ENCODE measurements around the gene ADISSP. TPM values are rescaled to one million over a fixed set of nuclear protein-coding genes. Genes with fewer than 3 reads are reported as not detected.

Gene ADISSP
- polyA plus RNA-seq, 2 donors, result 18.0 to 33.2 TPM

GRCh38 chr20:3744806-3745685 lies 22.5 kb downstream of the ADISSP start:
- H3K4me3 ChIP-seq (ENCODE audit: low read depth in 1 of 2, low read length in 2 of 2), result peak overlapping the region in 1 of 2 donors; percentile 3
- no peaks in the 10 kb centered on the region for H3K9me3 ChIP-seq (ENCODE audit: control insufficient read depth in 2 of 2, insufficient read depth in 1 of 2, low read depth in 1 of 2, low read length in 1 of 2)
- H3K36me3 ChIP-seq (ENCODE audit: control insufficient read depth in 2 of 2, insufficient read depth in 2 of 2, low read length in 1 of 2), result no peaks in the 10 kb centered on the region
- H3K27me3 ChIP-seq (ENCODE audit: control insufficient read depth in 1 of 2, insufficient read depth in 2 of 2, low read length in 2 of 2), result no peaks in the 10 kb centered on the region
- whole genome bisulfite sequencing, 2 donors, result 29 to 40% methylated on average over 45 of the region's 45 CpGs
- peaks cover under 1 to 10% of the 10 kb centered on the region in 2 donors for H3K4me1 ChIP-seq (ENCODE audit: control insufficient read depth in 2 of 2, insufficient read depth in 2 of 2, low read length in 1 of 2)
- no peak overlapping the region for H3K27ac ChIP-seq (ENCODE audit: low read depth in 2 of 2, low read length in 1 of 2)

- H3K27me3 ChIP-seq (ENCODE audit: control insufficient read depth in 1 of 2, insufficient read depth in 2 of 2, low read length in 2 of 2), result no peaks in the 10 kb centered on the region
- H3K4me3 ChIP-seq (ENCODE audit: low read depth in 1 of 2, low read length in 2 of 2), result no peak overlapping the region
- no peaks in the 10 kb centered on the region for H3K36me3 ChIP-seq (ENCODE audit: control insufficient read depth in 2 of 2, insufficient read depth in 2 of 2, low read length in 1 of 2)
- WGBS, 2 donors, result 87 to 88% methylated on average over 1 of the region's 1 CpG
- H3K27ac ChIP-seq (ENCODE audit: low read depth in 2 of 2, low read length in 1 of 2), result no peak overlapping the region
- H3K9me3 ChIP-seq (ENCODE audit: control insufficient read depth in 2 of 2, insufficient read depth in 1 of 2, low read depth in 1 of 2, low read length in 1 of 2), result no peaks in the 10 kb centered on the region
- H3K4me1 ChIP-seq (ENCODE audit: control insufficient read depth in 2 of 2, insufficient read depth in 2 of 2, low read length in 1 of 2), result peaks cover 0 to 4% of the 10 kb centered on the region in 2 donors
Observed at GRCh38 chr20:3744037-3744436, 23.5 kb downstream of the ADISSP start.

- Histone ChIP-seq H3K27me3 (ENCODE audit: control insufficient read depth in 1 of 2, insufficient read depth in 2 of 2, low read length in 2 of 2) (no peaks in the 10 kb centered on the region), H3K9me3 (ENCODE audit: control insufficient read depth in 2 of 2, insufficient read depth in 1 of 2, low read depth in 1 of 2, low read length in 1 of 2) (no peaks in the 10 kb centered on the region), H3K4me3 (ENCODE audit: low read depth in 1 of 2, low read length in 2 of 2) (no peak overlapping the region), H3K27ac (ENCODE audit: low read depth in 2 of 2, low read length in 1 of 2) (no peak overlapping the region), H3K4me1 (ENCODE audit: control insufficient read depth in 2 of 2, insufficient read depth in 2 of 2, low read length in 1 of 2) (peaks cover 0 to 6% of the 10 kb centered on the region in 2 donors), H3K36me3 (ENCODE audit: control insufficient read depth in 2 of 2, insufficient read depth in 2 of 2, low read length in 1 of 2) (no peaks in the 10 kb centered on the region)
- 71 to 90% methylated on average over 2 of the region's 2 CpGs for WGBS, 2 donors
Observed at GRCh38 chr20:3743251-3743650, 24.3 kb downstream of the ADISSP start.

GRCh38 chr20:3741836-3742458 lies 25.6 kb downstream of the ADISSP start:
- Histone ChIP-seq H3K9me3 (ENCODE audit: control insufficient read depth in 2 of 2, insufficient read depth in 1 of 2, low read depth in 1 of 2, low read length in 1 of 2) (no peaks in the 10 kb centered on the region), H3K36me3 (ENCODE audit: control insufficient read depth in 2 of 2, insufficient read depth in 2 of 2, low read length in 1 of 2) (no peaks in the 10 kb centered on the region), H3K27ac (ENCODE audit: low read depth in 2 of 2, low read length in 1 of 2) (no peak overlapping the region), H3K4me3 (ENCODE audit: low read depth in 1 of 2, low read length in 2 of 2) (no peak overlapping the region), H3K27me3 (ENCODE audit: control insufficient read depth in 1 of 2, insufficient read depth in 2 of 2, low read length in 2 of 2) (no peaks in the 10 kb centered on the region), H3K4me1 (ENCODE audit: control insufficient read depth in 2 of 2, insufficient read depth in 2 of 2, low read length in 1 of 2) (peaks cover 0 to 6% of the 10 kb centered on the region in 2 donors)
- WGBS, 2 donors, result 69 to 72% methylated on average over 7 of the region's 7 CpGs

- H3K9me3 ChIP-seq (ENCODE audit: control insufficient read depth in 2 of 2, insufficient read depth in 1 of 2, low read depth in 1 of 2, low read length in 1 of 2), result no peaks in the 10 kb centered on the region
- H3K4me1 ChIP-seq (ENCODE audit: control insufficient read depth in 2 of 2, insufficient read depth in 2 of 2, low read length in 1 of 2), result peaks cover 0 to 6% of the 10 kb centered on the region in 2 donors
- H3K27ac ChIP-seq (ENCODE audit: low read depth in 2 of 2, low read length in 1 of 2), result no peak overlapping the region
- H3K36me3 ChIP-seq (ENCODE audit: control insufficient read depth in 2 of 2, insufficient read depth in 2 of 2, low read length in 1 of 2), result no peaks in the 10 kb centered on the region
- H3K27me3 ChIP-seq (ENCODE audit: control insufficient read depth in 1 of 2, insufficient read depth in 2 of 2, low read length in 2 of 2), result no peaks in the 10 kb centered on the region
- 93% methylated on average over 15 of the region's 15 CpGs for WGBS, 2 donors
- H3K4me3 ChIP-seq (ENCODE audit: low read depth in 1 of 2, low read length in 2 of 2), result no peak overlapping the region
Observed at GRCh38 chr20:3740615-3741301, 26.8 kb downstream of the ADISSP start.

- 75 to 79% methylated on average over 6 to 7 of the region's 7 CpGs for WGBS, 2 donors
- no peaks in the 10 kb centered on the region for H3K36me3 ChIP-seq (ENCODE audit: control insufficient read depth in 2 of 2, insufficient read depth in 2 of 2, low read length in 1 of 2)
- H3K27ac ChIP-seq (ENCODE audit: low read depth in 2 of 2, low read length in 1 of 2), result peak overlapping the region in 1 of 2 donors; percentile 4
- peaks cover 0 to 6% of the 10 kb centered on the region in 2 donors for H3K4me1 ChIP-seq (ENCODE audit: control insufficient read depth in 2 of 2, insufficient read depth in 2 of 2, low read length in 1 of 2)
- H3K4me3 ChIP-seq (ENCODE audit: low read depth in 1 of 2, low read length in 2 of 2), result no peak overlapping the region
- no peaks in the 10 kb centered on the region for H3K9me3 ChIP-seq (ENCODE audit: control insufficient read depth in 2 of 2, insufficient read depth in 1 of 2, low read depth in 1 of 2, low read length in 1 of 2)
- H3K27me3 ChIP-seq (ENCODE audit: control insufficient read depth in 1 of 2, insufficient read depth in 2 of 2, low read length in 2 of 2), result no peaks in the 10 kb centered on the region
Observed at GRCh38 chr20:3739926-3740451, 27.6 kb downstream of the ADISSP start.

GRCh38 chr20:3739054-3739925 lies 28.3 kb downstream of the ADISSP start:
- H3K36me3 ChIP-seq (ENCODE audit: control insufficient read depth in 2 of 2, insufficient read depth in 2 of 2, low read length in 1 of 2), result no peaks in the 10 kb centered on the region
- peak overlapping the region; percentile 4 to 32 for H3K27ac ChIP-seq (ENCODE audit: low read depth in 2 of 2, low read length in 1 of 2)
- no peaks in the 10 kb centered on the region for H3K9me3 ChIP-seq (ENCODE audit: control insufficient read depth in 2 of 2, insufficient read depth in 1 of 2, low read depth in 1 of 2, low read length in 1 of 2)
- no peaks in the 10 kb centered on the region for H3K27me3 ChIP-seq (ENCODE audit: control insufficient read depth in 1 of 2, insufficient read depth in 2 of 2, low read length in 2 of 2)
- H3K4me1 ChIP-seq (ENCODE audit: control insufficient read depth in 2 of 2, insufficient read depth in 2 of 2, low read length in 1 of 2), result peaks cover 0 to 4% of the 10 kb centered on the region in 2 donors
- WGBS, 2 donors, result 79 to 80% methylated on average over 19 of the region's 19 CpGs
- no peak overlapping the region for H3K4me3 ChIP-seq (ENCODE audit: low read depth in 1 of 2, low read length in 2 of 2)

- WGBS, 2 donors, result 59 to 61% methylated on average over 11 of the region's 11 CpGs
- Histone ChIP-seq H3K27ac (ENCODE audit: low read depth in 2 of 2, low read length in 1 of 2) (no peak overlapping the region), H3K4me1 (ENCODE audit: control insufficient read depth in 2 of 2, insufficient read depth in 2 of 2, low read length in 1 of 2) (peaks cover 0 to 4% of the 10 kb centered on the region in 2 donors)
Observed at GRCh38 chr20:3738111-3739053, 29.2 kb downstream of the ADISSP start.

More at GRCh38 chr20:3738111-3739053, 29.2 kb downstream of the ADISSP start:
- H3K36me3 ChIP-seq (ENCODE audit: control insufficient read depth in 2 of 2, insufficient read depth in 2 of 2, low read length in 1 of 2), result no peaks in the 10 kb centered on the region
- H3K9me3 ChIP-seq (ENCODE audit: control insufficient read depth in 2 of 2, insufficient read depth in 1 of 2, low read depth in 1 of 2, low read length in 1 of 2), result no peaks in the 10 kb centered on the region
- H3K4me3 ChIP-seq (ENCODE audit: low read depth in 1 of 2, low read length in 2 of 2), result no peak overlapping the region
- no peaks in the 10 kb centered on the region for H3K27me3 ChIP-seq (ENCODE audit: control insufficient read depth in 1 of 2, insufficient read depth in 2 of 2, low read length in 2 of 2)

All from esophagus (tissue), 2 donors.